Hair follicle dermal papilla cell (primary cell): ENCODE data around the gene ISM2. TPM values are rescaled to one million over a fixed set of nuclear protein-coding genes. Genes with fewer than 3 reads are reported as not detected.

Source experiments
- small RNA-seq: library from RNA; depleted of rRNA; stranded (forward); fragments of <200 nt; gene quantifications from one replicate; pipeline ENCODE3, GENCODE V24; 2012
- total RNA-seq: library from RNA; depleted of rRNA; stranded (reverse); fragments of >200 nt; gene quantifications from 2 replicates; pipeline ENCODE4 v1.2.3, GENCODE V29; 2012

ISM2 gene
- total RNA-seq, result not detected in 2 replicates

GRCh38 chr14:77498120-77498979 is at the start of gene ISM2:
Gene ISM2 (minus strand): TSS chr14:77498816. CDS start chr14:77498793, 23 bp downstream.

GRCh38 chr14:77457522-77458248 is 40.9 kb downstream of the ISM2 start, which contains the start of the genes AHSA1 and VIPAS39:
Gene AHSA1 (plus strand): TSS chr14:77458093. CDS start chr14:77458190, 97 bp downstream.
Gene VIPAS39 (minus strand): TSS chr14:77457601. CDS start chr14:77454102, 3,499 bp downstream.

Small RNA genes lying within 50 kb of the gene (small RNA-seq; reads per million reads assigned to genes)
- gene RF00404, result not detected
- gene RN7SL587P, result not detected

Other genes starting within 250 kb of the ISM2 start
- not detected in 2 replicates for gene NGB, start 227.6 kb downstream of the ISM2 start, total RNA-seq
- 15.4 and 20.8 TPM in 2 replicates for gene POMT2, start 177.9 kb downstream of the ISM2 start, total RNA-seq
- gene GSTZ1, start 177.8 kb downstream of the ISM2 start, total RNA-seq, result 34.6 and 38.6 TPM in 2 replicates
- 12.0 TPM in 2 replicates for gene TMED8, start 121.7 kb downstream of the ISM2 start, total RNA-seq
- 2.8 and 3.0 TPM in 2 replicates for gene SAMD15, start 121.4 kb downstream of the ISM2 start, total RNA-seq
- 0.12 and 0.16 TPM in 2 replicates for gene NOXRED1, start 75.3 kb downstream of the ISM2 start, total RNA-seq
- gene VIPAS39, start 41.2 kb downstream of the ISM2 start, total RNA-seq, result 29.0 and 31.2 TPM in 2 replicates
- 39.4 and 40.0 TPM in 2 replicates for gene AHSA1, start 40.7 kb downstream of the ISM2 start, total RNA-seq
- gene SPTLC2, start 117.8 kb upstream of the ISM2 start, total RNA-seq, result 30.8 and 33.3 TPM in 2 replicates
- gene ALKBH1, start 209.2 kb upstream of the ISM2 start, total RNA-seq, result 7.8 and 9.4 TPM in 2 replicates
- gene SLIRP, start 209.3 kb upstream of the ISM2 start, total RNA-seq, result 46.7 and 61.4 TPM in 2 replicates